Measurements from ENCODE around the gene FBXL20. TPM values are rescaled to one million over a fixed set of nuclear protein-coding genes. Genes with fewer than 3 reads are reported as not detected.

The FBXL20 gene
- total and polyA plus RNA-seq, 11 donors = 3.1 to 21.9 (median 12.2) TPM

GRCh38 chr17:39365242-39365641, 36.2 kb downstream of the FBXL20 start:
- 46 to 59% (median 47%) methylated on average over 4 of the region's 4 CpGs for WGBS, 4 donors
- no peak for DNase-seq

DNA sequence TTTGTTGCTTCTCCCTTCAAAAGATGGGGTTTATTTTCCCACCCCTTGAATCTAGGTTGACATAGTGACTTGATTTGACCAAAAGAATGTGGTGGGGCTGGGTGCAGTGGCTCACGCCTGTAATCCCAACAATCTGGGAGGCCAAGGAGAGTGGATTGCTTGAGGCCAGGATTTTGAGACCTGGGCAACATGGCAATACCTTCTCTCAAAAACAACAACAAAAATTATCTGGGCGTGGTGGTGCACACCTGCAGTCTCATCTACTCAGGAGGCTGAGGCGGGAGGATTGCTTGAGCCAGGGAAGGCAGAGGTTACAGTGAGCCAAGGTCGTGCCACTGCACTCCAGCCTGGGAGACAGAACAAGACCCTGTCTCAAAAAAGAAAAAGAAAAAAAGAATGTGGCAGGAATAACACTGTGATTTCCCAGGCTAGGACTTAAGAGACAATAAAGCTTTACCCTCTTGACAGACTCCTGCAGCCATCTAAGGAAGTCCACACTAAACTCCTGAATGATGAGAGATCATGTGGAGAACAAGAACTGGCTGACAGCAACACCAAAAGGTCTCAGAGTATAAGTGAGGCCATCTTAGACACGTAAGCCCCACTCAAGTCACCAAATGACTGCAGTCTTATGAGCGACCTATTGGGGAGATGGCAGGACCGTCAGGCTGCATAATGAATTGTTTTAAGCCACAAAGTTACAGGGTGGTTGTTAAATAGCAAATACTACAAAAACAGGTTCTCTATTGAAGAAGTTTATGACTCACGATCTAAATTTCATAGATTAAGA, 37.0 kb downstream of the FBXL20 start:
- 81 to 89% (median 87%) methylated on average over 8 of the region's 8 CpGs for WGBS, 4 donors
- peaks cover 0 to under 1% (median 0%) of the 10 kb centered on the region in 9 donors for H3K36me3 ChIP-seq
- ATAC-seq (peak in 2 of 4 donors; percentile 15 to 41), DNase-seq (no peak)
- H3K27ac ChIP-seq = peak overlapping the region in 9 of 12 donors; percentile 13 to 66 (median 50)
- peak overlapping the region in 1 of 12 donors; percentile 32 for H3K4me3 ChIP-seq
- no peaks in the 10 kb centered on the region for H3K27me3 ChIP-seq
- intact Hi-C loops (cut with DNase I) = no loop called here
- TF ChIP-seq, protein P1, sequence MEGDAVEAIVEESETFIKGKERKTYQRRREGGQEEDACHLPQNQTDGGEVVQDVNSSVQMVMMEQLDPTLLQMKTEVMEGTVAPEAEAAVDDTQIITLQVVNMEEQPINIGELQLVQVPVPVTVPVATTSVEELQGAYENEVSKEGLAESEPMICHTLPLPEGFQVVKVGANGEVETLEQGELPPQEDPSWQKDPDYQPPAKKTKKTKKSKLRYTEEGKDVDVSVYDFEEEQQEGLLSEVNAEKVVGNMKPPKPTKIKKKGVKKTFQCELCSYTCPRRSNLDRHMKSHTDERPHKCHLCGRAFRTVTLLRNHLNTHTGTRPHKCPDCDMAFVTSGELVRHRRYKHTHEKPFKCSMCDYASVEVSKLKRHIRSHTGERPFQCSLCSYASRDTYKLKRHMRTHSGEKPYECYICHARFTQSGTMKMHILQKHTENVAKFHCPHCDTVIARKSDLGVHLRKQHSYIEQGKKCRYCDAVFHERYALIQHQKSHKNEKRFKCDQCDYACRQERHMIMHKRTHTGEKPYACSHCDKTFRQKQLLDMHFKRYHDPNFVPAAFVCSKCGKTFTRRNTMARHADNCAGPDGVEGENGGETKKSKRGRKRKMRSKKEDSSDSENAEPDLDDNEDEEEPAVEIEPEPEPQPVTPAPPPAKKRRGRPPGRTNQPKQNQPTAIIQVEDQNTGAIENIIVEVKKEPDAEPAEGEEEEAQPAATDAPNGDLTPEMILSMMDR (IDR thresholded peaks at IDR 0.05) = no peak
- no peak for TF ChIP-seq POLR2A (IDR thresholded peaks at IDR 0.05)
- H3K9me3 ChIP-seq = no peaks in the 10 kb centered on the region
- peaks cover 0 to 51% (median 27%) of the 10 kb centered on the region in 12 donors for H3K4me1 ChIP-seq

More at GRCh38 chr17:39365242-39365641, 36.2 kb downstream of the FBXL20 start:
- Histone ChIP-seq H3K9me3 (no peaks in the 10 kb centered on the region), H3K36me3 (peaks cover 0 to 4% (median 0%) of the 10 kb centered on the region in 9 donors), H3K4me1 (peaks cover 0 to 50% (median 26%) of the 10 kb centered on the region in 12 donors), H3K4me3 (peak overlapping the region in 4 of 12 donors; percentile 6 to 29 (median 14)), H3K27ac (peak overlapping the region in 11 of 12 donors; percentile 17 to 66 (median 48)), H3K27me3 (no peaks in the 10 kb centered on the region)
- TF ChIP-seq, protein P1 (IDR thresholded peaks at IDR 0.05) = no peak
- TF ChIP-seq POLR2A (IDR thresholded peaks at IDR 0.05) = no peak
- intact Hi-C loops (cut with DNase I) = no loop called here
- ATAC-seq = peak in 3 of 4 donors; percentile 60 to 80 (median 72)

GRCh38 chr17:39361064-39361463, 40.4 kb downstream of the FBXL20 start:
- ATAC-seq (no peak), DNase-seq (no peak)
- no peak overlapping the region for H3K4me3 ChIP-seq
- peak overlapping the region in 4 of 12 donors; percentile 7 to 51 (median 30) for H3K27ac ChIP-seq
- H3K36me3 ChIP-seq = no peaks in the 10 kb centered on the region
- H3K4me1 ChIP-seq = peaks cover 0 to 47% (median 24%) of the 10 kb centered on the region in 12 donors
- no peaks in the 10 kb centered on the region for H3K27me3 ChIP-seq
- TF ChIP-seq POLR2A (IDR thresholded peaks at IDR 0.05) = no peak
- TF ChIP-seq, protein P1 (IDR thresholded peaks at IDR 0.05) = no peak
- intact Hi-C loops (cut with DNase I) = no loop called here
- no peaks in the 10 kb centered on the region for H3K9me3 ChIP-seq
- 57 to 68% (median 59%) methylated on average over 1 of the region's 1 CpG for WGBS, 4 donors

DNA sequence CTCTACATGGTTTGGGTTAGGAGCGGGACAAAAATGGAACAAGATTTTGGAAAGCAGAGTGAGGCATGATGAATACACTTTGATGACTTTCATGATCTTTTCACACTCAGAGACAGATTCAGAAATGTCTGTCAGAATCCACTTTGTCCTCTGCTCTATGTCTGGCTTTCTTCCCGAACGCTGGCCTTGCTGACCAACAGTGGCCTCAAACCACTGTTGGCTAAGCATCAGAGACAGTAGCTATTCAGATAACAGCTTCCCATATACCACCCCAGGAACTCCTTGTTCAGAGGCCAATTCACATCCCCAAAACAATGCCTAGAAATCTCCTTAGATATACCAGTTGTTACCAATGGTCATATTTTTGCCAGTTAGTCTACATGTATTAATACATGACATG, 40.9 kb downstream of the FBXL20 start:
- Histone ChIP-seq H3K36me3 (no peaks in the 10 kb centered on the region), H3K27ac (peak overlapping the region in 5 of 12 donors; percentile 1 to 51 (median 27)), H3K9me3 (no peaks in the 10 kb centered on the region), H3K4me3 (no peak overlapping the region), H3K4me1 (peaks cover 0 to 42% (median 19%) of the 10 kb centered on the region in 12 donors), H3K27me3 (no peaks in the 10 kb centered on the region)
- ATAC-seq = peak; percentile 64 to 82 (median 68)
- TF ChIP-seq POLR2A (IDR thresholded peaks at IDR 0.05) = no peak
- TF ChIP-seq, protein P1 (IDR thresholded peaks at IDR 0.05) = no peak
- intact Hi-C loops (cut with DNase I) = no loop called here
- 41 to 54% (median 47%) methylated on average over 3 of the region's 3 CpGs for WGBS, 4 donors
- DNase-seq = peak in 2 of 5 donors; percentile 37 to 46
